Body of pancreas (tissue), 4 donors: ENCODE measurements around the gene FBXO2. TPM values are rescaled to one million over a fixed set of nuclear protein-coding genes. Genes with fewer than 3 reads are reported as not detected.

ENCODE experiments used
- ATAC-seq: fragments of 150-250 bp; one replicate; pipeline ENCODE4 v1.9.1; 2016
- DNase-seq, 4 donors: peaks; one replicate each; pipeline ENCODE4 v3.0.0-alpha.2; 2019
- H3K27ac ChIP-seq, 4 donors: fragments of 200-600 bp; sonication (generic); 1 replicate in 3 of 4; 2 replicates in 1 of 4; pipeline versions ENCODE4 v1.5.1 to v1.6.1; 2016 to 2019; ENCODE audit warnings: mild to moderate bottlenecking in 1 of 4, mixed read lengths in 1 of 4, moderate library complexity in 1 of 4
- H3K27me3 ChIP-seq, 2 donors: fragments of 200-600 bp; sonication (generic); one replicate each; pipeline ENCODE4 v1.6.0; 2016; ENCODE audit warnings: mild to moderate bottlenecking in 1 of 2
- H3K36me3 ChIP-seq, 2 donors: fragments of 200-600 bp; sonication (generic); replicated peaks in 1 of 2; 2 replicates each; pipeline ENCODE4 v1.5.1; 2016; ENCODE audit warnings: low read depth in 2 of 2; ENCODE audit not compliant: insufficient read depth in 1 of 2
- H3K4me1 ChIP-seq: fragments of 200-600 bp; sonication (generic); one replicate; pipeline ENCODE4 v1.6.0; 2016
- H3K4me3 ChIP-seq, 2 donors: fragments of 200-600 bp; sonication (generic); 1 replicate in 1 of 2; 2 replicates in 1 of 2; pipeline ENCODE4 v1.5.1; 2016 to 2019
- H3K9me3 ChIP-seq, 3 donors: fragments of 200-600 bp; sonication (generic); 1 replicate in 2 of 3; 2 replicates in 1 of 3; pipeline ENCODE4 v1.5.1; 2016
- POLR2A ChIP-seq, 3 donors: fragments of 450-650 bp; IDR thresholded peaks; one replicate each; pipeline ENCODE4 v1.6.1; 2016; ENCODE audit warnings: antibody characterized with exemption in 3 of 3, mild to moderate bottlenecking in 2 of 3
- WGBS, 2 donors: methylation state at CpG; one replicate each; pipeline ENCODE4 v1.1.5; 2017; 5-methylcytosine and 5-hydroxymethylcytosine counted together
- intact Hi-C: fragments of 100-400 bp; cut with DNase I; formaldehyde crosslinking; loops from one replicate; pipeline ENCODE4 v1.15.1; 2023
- total RNA-seq, 2 donors: library from RNA; depleted of rRNA; stranded (reverse); fragments of >200 nt; gene quantifications; one replicate each; pipeline ENCODE4 v1.1.0, GENCODE V29; 2016
- TF ChIP-seq, protein P1 (sequence below), 7 experiments: fragments of 450-650 bp in 4 of 7; fragments of 200-600 bp in 3 of 7; sonication (generic) in 3 of 7; IDR thresholded peaks; one replicate each; pipeline ENCODE4 v1.5.1; 2016 to 2019; ENCODE audit warnings: antibody characterized with exemption in 7 of 7

Gene FBXO2
- total RNA-seq, 2 donors from 2014 or later: 57.4 to 87.4 TPM

DNA sequence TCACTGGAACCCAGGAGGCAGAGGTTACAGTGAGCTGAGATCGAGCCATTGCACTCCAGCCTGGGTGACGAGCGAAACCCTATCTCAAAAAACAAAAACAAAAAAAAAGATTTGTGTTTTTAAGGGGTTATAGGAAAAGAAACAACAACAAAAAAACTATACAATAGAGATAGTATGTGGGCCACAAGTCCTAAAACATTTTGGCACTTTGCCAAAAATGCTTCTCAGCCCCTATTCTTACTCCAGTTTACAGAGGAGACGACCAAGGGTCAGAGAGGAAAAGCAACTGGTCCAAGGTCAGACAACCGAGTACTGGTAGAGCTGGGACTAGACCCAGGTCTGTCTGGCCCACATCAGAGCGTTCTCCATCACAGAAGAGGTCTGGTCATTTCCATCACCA is 3.4 kb upstream of the FBXO2 start:
- intact Hi-C loops: no loop called here

DNA sequence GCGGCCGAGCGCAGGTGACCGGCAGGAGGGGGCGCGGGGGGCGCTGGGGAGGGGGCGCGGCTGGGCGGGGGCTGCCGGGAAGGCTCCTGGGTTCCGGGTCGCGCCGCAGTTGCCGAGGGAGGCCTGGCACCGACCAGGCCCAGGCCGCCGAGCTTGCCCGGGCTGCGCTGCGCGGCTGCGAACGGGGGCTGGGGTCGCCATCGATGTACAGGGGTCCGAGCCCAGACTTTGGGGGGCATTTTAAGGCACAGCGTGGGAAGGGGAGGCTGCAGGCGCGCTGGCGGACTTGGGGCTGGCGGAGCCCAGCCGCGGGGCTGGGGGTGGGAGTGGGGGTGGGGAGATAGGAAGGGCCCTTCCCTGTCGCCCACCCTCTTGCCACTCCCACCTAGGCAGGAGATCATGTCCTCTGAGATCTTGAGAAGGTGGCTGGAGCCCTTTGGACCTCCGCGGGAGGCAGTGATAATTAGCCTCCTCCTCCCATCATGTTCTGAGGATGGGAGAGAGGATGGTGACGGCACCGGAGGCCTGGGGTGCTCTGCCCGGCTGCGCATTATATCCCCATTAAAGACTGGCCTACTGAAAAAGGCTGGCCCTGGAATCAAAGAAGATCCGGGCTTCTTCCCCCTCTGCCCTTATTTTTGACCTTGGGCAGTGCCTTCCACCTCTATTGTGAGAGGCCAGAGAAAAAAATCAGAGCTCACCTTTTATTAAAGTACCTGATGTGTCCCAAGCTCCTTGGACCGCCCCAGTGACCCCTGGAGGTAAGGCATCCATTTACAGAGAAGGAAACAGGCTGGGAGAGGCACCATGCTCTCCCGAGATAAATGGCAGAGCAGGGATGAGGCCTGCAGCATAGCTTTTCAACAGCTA is 945 bp upstream of the FBXO2 start:
- TF ChIP-seq POLR2A (IDR thresholded peaks at IDR 0.05): no peak
- TF ChIP-seq, protein P1, sequence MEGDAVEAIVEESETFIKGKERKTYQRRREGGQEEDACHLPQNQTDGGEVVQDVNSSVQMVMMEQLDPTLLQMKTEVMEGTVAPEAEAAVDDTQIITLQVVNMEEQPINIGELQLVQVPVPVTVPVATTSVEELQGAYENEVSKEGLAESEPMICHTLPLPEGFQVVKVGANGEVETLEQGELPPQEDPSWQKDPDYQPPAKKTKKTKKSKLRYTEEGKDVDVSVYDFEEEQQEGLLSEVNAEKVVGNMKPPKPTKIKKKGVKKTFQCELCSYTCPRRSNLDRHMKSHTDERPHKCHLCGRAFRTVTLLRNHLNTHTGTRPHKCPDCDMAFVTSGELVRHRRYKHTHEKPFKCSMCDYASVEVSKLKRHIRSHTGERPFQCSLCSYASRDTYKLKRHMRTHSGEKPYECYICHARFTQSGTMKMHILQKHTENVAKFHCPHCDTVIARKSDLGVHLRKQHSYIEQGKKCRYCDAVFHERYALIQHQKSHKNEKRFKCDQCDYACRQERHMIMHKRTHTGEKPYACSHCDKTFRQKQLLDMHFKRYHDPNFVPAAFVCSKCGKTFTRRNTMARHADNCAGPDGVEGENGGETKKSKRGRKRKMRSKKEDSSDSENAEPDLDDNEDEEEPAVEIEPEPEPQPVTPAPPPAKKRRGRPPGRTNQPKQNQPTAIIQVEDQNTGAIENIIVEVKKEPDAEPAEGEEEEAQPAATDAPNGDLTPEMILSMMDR (IDR thresholded peaks at IDR 0.05): no peak
- DNase-seq (no peak), ATAC-seq (peak; percentile 9)
- Histone ChIP-seq H3K4me1 (peaks cover 29% of the 10 kb centered on the region), H3K9me3 (no peaks in the 10 kb centered on the region), H3K36me3 (no peaks in the 10 kb centered on the region), H3K27ac (peak overlapping the region in 3 of 4 donors; percentile 85 to 93 (median 90)), H3K27me3 (no peaks in the 10 kb centered on the region), H3K4me3 (peak overlapping the region; percentile 34 to 48)
- 7 to 14% methylated on average over 16 to 34 of the region's 45 CpGs for WGBS, 2 donors
- intact Hi-C loops: no loop called here

More for the DNA sequence above, 3.4 kb upstream of the FBXO2 start:
- no peaks in the 10 kb centered on the region for H3K36me3 ChIP-seq
- TF ChIP-seq POLR2A (IDR thresholded peaks at IDR 0.05): no peak
- TF ChIP-seq, protein P1 (IDR thresholded peaks at IDR 0.05): no peak
- H3K4me1 ChIP-seq: peaks cover 19% of the 10 kb centered on the region
- 69 to 74% methylated on average over 6 of the region's 6 CpGs for WGBS, 2 donors
- no peaks in the 10 kb centered on the region for H3K9me3 ChIP-seq
- ATAC-seq (no peak), DNase-seq (no peak)
- no peaks in the 10 kb centered on the region for H3K27me3 ChIP-seq
- H3K27ac ChIP-seq: no peak overlapping the region
- no peak overlapping the region for H3K4me3 ChIP-seq

DNA sequence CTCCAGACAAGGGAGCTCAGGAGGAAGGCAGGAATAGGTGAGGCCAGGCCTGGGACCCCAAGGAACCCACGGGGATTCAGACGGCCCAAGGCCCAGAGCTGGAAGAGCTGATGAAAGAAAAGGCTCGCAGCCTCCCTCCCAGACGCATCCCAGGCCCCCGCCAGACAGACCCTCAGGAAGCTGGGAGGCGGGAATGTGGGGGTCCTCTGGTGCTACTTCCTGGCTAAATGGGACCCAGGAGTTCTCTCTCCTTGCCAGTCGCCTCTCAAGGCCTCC is 430 bp downstream of the FBXO2 start:
- H3K27ac ChIP-seq: peak overlapping the region; percentile 70 to 93 (median 88)
- no peak for TF ChIP-seq POLR2A (IDR thresholded peaks at IDR 0.05)
- TF ChIP-seq, protein P1 (IDR thresholded peaks at IDR 0.05): no peak
- H3K9me3 ChIP-seq: no peaks in the 10 kb centered on the region
- H3K27me3 ChIP-seq: no peaks in the 10 kb centered on the region
- H3K4me1 ChIP-seq: peaks cover 40% of the 10 kb centered on the region
- peak overlapping the region; percentile 38 to 40 for H3K4me3 ChIP-seq
- WGBS, 2 donors: 45 to 58% methylated on average over 5 to 6 of the region's 7 CpGs
- no peak for ATAC-seq
- intact Hi-C loops: no loop called here
- H3K36me3 ChIP-seq: no peaks in the 10 kb centered on the region
- DNase-seq: no peak

- intact Hi-C loops: no loop called here
- WGBS, 2 donors: 32 to 70% methylated on average over 13 to 16 of the region's 17 CpGs
- Histone ChIP-seq H3K4me1 (peaks cover 45% of the 10 kb centered on the region), H3K27me3 (no peaks in the 10 kb centered on the region), H3K9me3 (no peaks in the 10 kb centered on the region), H3K36me3 (no peaks in the 10 kb centered on the region), H3K4me3 (peak overlapping the region in 1 of 2 donors; percentile 40), H3K27ac (peak overlapping the region; percentile 70 to 93 (median 88))
- ATAC-seq (no peak), DNase-seq (peak; percentile 37 to 92 (median 82))
- TF ChIP-seq POLR2A (IDR thresholded peaks at IDR 0.05): peak in 2 of 3 donors; percentile 52 to 55
- TF ChIP-seq, protein P1 (IDR thresholded peaks at IDR 0.05): peak in 1 of 7 experiments; percentile 12
These were observed 948 bp downstream of the FBXO2 start for GRCh38 chr1:11653101-11653860.
